Caki2 (cell line): Measurements from ENCODE around the gene B4GALT5. TPM values are rescaled to one million over a fixed set of nuclear protein-coding genes. Genes with fewer than 3 reads are reported as not detected.

Experiments
- DNase-seq: peaks from one replicate; pipeline ENCODE4 v3.0.0-alpha.2; 2015; ENCODE audit warnings: low read depth
- in situ Hi-C: cut with HindIII; loops from 2 replicates; pipeline ENCODE4 v1.10.0; 2016; ENCODE audit warnings: low sequenced_read_pairs, low pct_unique_long_range_greater_than_20kb, mixed read lengths
- total RNA-seq: library from RNA; depleted of rRNA; stranded (reverse); fragments of >200 nt; shearing (Covaris generic); gene quantifications from 2 replicates; pipeline ENCODE4 v1.2.3, GENCODE V29; 2014; ENCODE audit warnings: low replicate concordance

Gene B4GALT5
- total RNA-seq, 1 experiment from 2014 or later: 66.4 TPM

GRCh38 chr20:49687595-49688567 lies 25.8 kb downstream of the B4GALT5 start:
- DNase-seq: no peak
- in situ Hi-C loops: no loop called here

GRCh38 chr20:49685809-49686208 lies 27.9 kb downstream of the B4GALT5 start:
- in situ Hi-C loops: no loop called here
- DNase-seq: no peak

GRCh38 chr20:49685161-49685601 lies 28.5 kb downstream of the B4GALT5 start:
- in situ Hi-C loops: no loop called here
- DNase-seq: no peak

GRCh38 chr20:49684335-49684997 lies 29.2 kb downstream of the B4GALT5 start:
- in situ Hi-C loops: no loop called here
- DNase-seq: no peak

GRCh38 chr20:49682798-49683197 lies 30.9 kb downstream of the B4GALT5 start:
- in situ Hi-C loops: no loop called here
- no peak for DNase-seq

- no peak for DNase-seq
- in situ Hi-C loops: no loop called here
These were observed 31.4 kb downstream of the B4GALT5 start for GRCh38 chr20:49682278-49682677.

GRCh38 chr20:49681850-49682216 lies 31.8 kb downstream of the B4GALT5 start:
- in situ Hi-C loops: no loop called here

GRCh38 chr20:49680484-49680883 lies 33.2 kb downstream of the B4GALT5 start:
- in situ Hi-C loops: no loop called here
- no peak for DNase-seq

More at GRCh38 chr20:49681850-49682216, 31.8 kb downstream of the B4GALT5 start:
- no peak for DNase-seq

- no peak for DNase-seq
- in situ Hi-C loops: no loop called here
These were observed 34.0 kb downstream of the B4GALT5 start for GRCh38 chr20:49679634-49680033.

GRCh38 chr20:49677777-49678758 lies 35.6 kb downstream of the B4GALT5 start:
- in situ Hi-C loops: no loop called here
- no peak for DNase-seq

GRCh38 chr20:49676581-49677291 lies 36.9 kb downstream of the B4GALT5 start:
- peak; percentile 84 for DNase-seq
- in situ Hi-C loops: no loop called here

- peak; percentile 90 for DNase-seq
- in situ Hi-C loops: no loop called here
These were observed 38.1 kb downstream of the B4GALT5 start for GRCh38 chr20:49675368-49676151.

- DNase-seq: peak; percentile 91
- in situ Hi-C loops: no loop called here
These were observed 39.0 kb downstream of the B4GALT5 start for GRCh38 chr20:49674383-49675352.

- no peak for DNase-seq
- in situ Hi-C loops: no loop called here
These were observed 41.5 kb downstream of the B4GALT5 start for GRCh38 chr20:49672096-49672664.

GRCh38 chr20:49671433-49671832 lies 42.2 kb downstream of the B4GALT5 start:
- in situ Hi-C loops: no loop called here
- no peak for DNase-seq
